Posterior cingulate gyrus (tissue), 11 donors: ENCODE measurements around the gene KRTAP10-7.
A peak's percentile ranks its signal among the peaks of the same experiment; 100 is the strongest.
"Not testable (repeated sequence)": the region's sequence is repeated elsewhere in the genome, so short reads cannot be mapped to it uniquely, and the experiment has no call there.

ENCODE experiments used
- DNase-seq, 10 donors: peaks; one replicate each; pipeline versions ENCODE4 v3.0.0 to v3.0.0-alpha.2; 2020 to 2021; ENCODE audit warnings: mixed read lengths in 3 of 10
- intact Hi-C: fragments of 100-400 bp; cut with DNase I; formaldehyde crosslinking; loops from one replicate; pipeline ENCODE4 v1.15.1; 2023

The KRTAP10-7 gene

GRCh38 chr21:44606495-44606894 is 6.1 kb downstream of the KRTAP10-7 start:
- DNase-seq = no peak
- intact Hi-C loops = no loop called here

- DNase-seq = no peak
- intact Hi-C loops = no loop called here
Measured at GRCh38 chr21:44609193-44609592, 8.8 kb downstream of the KRTAP10-7 start.

- intact Hi-C loops = not testable (repeated sequence)
- DNase-seq = peak in 1 of 10 donors; percentile 62
Measured at GRCh38 chr21:44610157-44610843, 9.9 kb downstream of the KRTAP10-7 start.

GRCh38 chr21:44611551-44611950 is 11.2 kb downstream of the KRTAP10-7 start:
- intact Hi-C loops = no loop called here
- DNase-seq = peak in 2 of 10 donors; percentile 2 to 42

GRCh38 chr21:44612029-44612486 is 11.7 kb downstream of the KRTAP10-7 start, which contains the start of gene KRTAP10-8:
Gene KRTAP10-8, plus strand, starts transcription at chr21:44612079. Its CDS starts 22 bp downstream, at chr21:44612101.
- intact Hi-C loops = no loop called here
- peak in 2 of 10 donors; percentile 24 to 75 for DNase-seq

- intact Hi-C loops = no loop called here
- DNase-seq = peak in 2 of 10 donors; percentile 39 to 71
Measured at GRCh38 chr21:44612669-44613229, 12.4 kb downstream of the KRTAP10-7 start.

- intact Hi-C loops = no loop called here
Measured at GRCh38 chr21:44613386-44614155, 13.2 kb downstream of the KRTAP10-7 start.

GRCh38 chr21:44614161-44614631 is 13.8 kb downstream of the KRTAP10-7 start:
- intact Hi-C loops = no loop called here
- peak in 2 of 10 donors; percentile 56 to 64 for DNase-seq

More at GRCh38 chr21:44613386-44614155, 13.2 kb downstream of the KRTAP10-7 start:
- peak in 2 of 10 donors; percentile 60 to 61 for DNase-seq

GRCh38 chr21:44614961-44615391 is 14.6 kb downstream of the KRTAP10-7 start:
- intact Hi-C loops = no loop called here
- peak in 2 of 10 donors; percentile 39 to 65 for DNase-seq

- DNase-seq = peak in 1 of 10 donors; percentile 70
- intact Hi-C loops = no loop called here
Measured at GRCh38 chr21:44615466-44615865, 15.1 kb downstream of the KRTAP10-7 start.

- intact Hi-C loops = no loop called here
- peak in 2 of 10 donors; percentile 50 to 62 for DNase-seq
Measured at GRCh38 chr21:44615911-44616590, 15.7 kb downstream of the KRTAP10-7 start.

- peak in 2 of 10 donors; percentile 37 to 58 for DNase-seq
- intact Hi-C loops = no loop called here
Measured at GRCh38 chr21:44616591-44616926, 16.2 kb downstream of the KRTAP10-7 start.

GRCh38 chr21:44617071-44617501 is 16.7 kb downstream of the KRTAP10-7 start:
- intact Hi-C loops = no loop called here
- DNase-seq = peak in 1 of 10 donors; percentile 46

- peak in 1 of 10 donors; percentile 8 for DNase-seq
- intact Hi-C loops = no loop called here
Measured at GRCh38 chr21:44618504-44618903, 18.1 kb downstream of the KRTAP10-7 start.

- no peak for DNase-seq
- intact Hi-C loops = no loop called here
Measured at GRCh38 chr21:44618909-44619308, 18.5 kb downstream of the KRTAP10-7 start.

- DNase-seq = no peak
- intact Hi-C loops = no loop called here
Measured at GRCh38 chr21:44619886-44620285, 19.5 kb downstream of the KRTAP10-7 start.

GRCh38 chr21:44623575-44623974 is 23.2 kb downstream of the KRTAP10-7 start:
- intact Hi-C loops = no loop called here
- DNase-seq = no peak

GRCh38 chr21:44625756-44626155 is 25.4 kb downstream of the KRTAP10-7 start:
- intact Hi-C loops = no loop called here
- DNase-seq = peak in 1 of 10 donors; percentile 18

- intact Hi-C loops = no loop called here
- DNase-seq = peak in 2 of 10 donors; percentile 45 to 57
Measured at GRCh38 chr21:44626262-44626661, 25.9 kb downstream of the KRTAP10-7 start.

GRCh38 chr21:44626673-44627143 is 26.3 kb downstream of the KRTAP10-7 start, which contains the start of gene KRTAP10-9:
Gene KRTAP10-9, plus strand, starts transcription at chr21:44627093. Its CDS starts 79 bp downstream, at chr21:44627172.
- intact Hi-C loops = no loop called here
- DNase-seq = peak in 1 of 10 donors; percentile 7
